ENCODE measurements around the gene ARL13B. TPM values are rescaled to one million over a fixed set of nuclear protein-coding genes. Genes with fewer than 3 reads are reported as not detected.
A peak's percentile ranks its signal among the peaks of the same experiment; 100 is the strongest.

Gene ARL13B
- total and polyA plus RNA-seq, 2 donors (not counting 1 experiment from before 2014, with no cell fraction given), result 1.3 to 12.9 TPM

DNA sequence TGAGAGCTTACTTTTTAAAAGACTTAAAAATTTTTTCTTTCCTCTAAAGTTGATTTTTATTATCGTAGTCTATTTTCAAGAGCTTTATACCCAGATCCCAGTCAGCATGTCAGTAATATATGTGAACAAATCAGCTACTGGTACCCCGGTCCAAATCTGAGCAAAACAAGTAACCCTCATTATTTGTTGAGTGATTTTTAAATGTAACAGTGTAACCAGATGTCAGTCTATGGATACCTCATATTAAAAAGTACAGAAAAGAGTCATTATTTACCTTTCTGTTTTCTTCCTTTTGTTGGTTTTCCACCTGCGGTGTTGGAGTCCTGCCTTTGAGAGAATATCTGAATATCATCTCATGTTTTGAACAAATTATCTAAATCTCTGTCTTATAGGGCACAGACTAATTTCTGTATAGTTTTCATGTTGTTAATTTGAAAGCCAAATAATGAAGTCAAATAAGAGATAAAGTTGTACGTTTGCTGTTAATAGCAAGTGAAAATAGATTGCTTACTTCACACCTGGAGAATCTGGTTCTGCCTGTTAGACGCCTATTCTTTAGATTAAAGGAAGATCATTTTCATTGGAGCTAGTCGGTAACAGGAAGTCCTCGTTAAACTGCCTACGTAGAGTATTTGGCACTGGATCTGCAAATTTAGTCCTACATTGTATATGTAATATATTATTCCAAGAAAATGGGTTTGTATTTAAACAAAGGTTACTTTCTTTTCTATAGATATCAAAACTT, 48.3 kb downstream of the ARL13B start, which contains the start of gene STX19:
Gene STX19, minus strand, starts transcription at position 505 of the 745 bp plus-strand sequence. CDS start 13,328 bp downstream, outside the sequence.
- no peaks in the 10 kb centered on the region for H3K36me3 ChIP-seq (replicated peaks in 1 of 2; ENCODE audit: control extremely low read depth in 1 of 2, control insufficient read depth in 1 of 2, extremely low read depth in 1 of 2, insufficient read depth in 2 of 2, low read length in 1 of 2)
- intact Hi-C loops (cut with micrococcal nuclease), result no loop called here
- H3K4me1 ChIP-seq (ENCODE audit: control insufficient read depth in 2 of 2, insufficient read depth in 2 of 2, low read length in 2 of 2), result no peaks in the 10 kb centered on the region
- 100% methylated on average over 1 of the region's 8 CpGs for WGBS (ENCODE audit: insufficient coverage)
- no peak within 1 kb of the TSS for H2AFZ ChIP-seq (ENCODE audit: insufficient read depth, low read depth, low read length, poor library complexity, severe bottlenecking)
- no peak within 1 kb of the TSS for H3K9ac ChIP-seq (ENCODE audit: low read length)
- H3K9me3 ChIP-seq (ENCODE audit: control extremely low read depth in 1 of 3, control insufficient read depth in 2 of 3, insufficient read depth in 1 of 3, low read length in 2 of 3), result no peaks in the 10 kb centered on the region
- Mint-ChIP-seq H3K27ac (no peak within 1 kb of the TSS), H3K27me3 (no peaks in the 10 kb centered on the region), H3K4me1 (no peaks in the 10 kb centered on the region), H3K9me3 (ENCODE audit: insufficient read depth) (no peaks in the 10 kb centered on the region), H3K4me3 (no peak within 1 kb of the TSS)
- no peaks in the 10 kb centered on the region for H3K27me3 ChIP-seq (replicated peaks in 1 of 4; ENCODE audit: control extremely low read depth in 1 of 4, control insufficient read depth in 3 of 4, insufficient read depth in 4 of 4, low read length in 3 of 4)
- H3K4me3 ChIP-seq (ENCODE audit: control extremely low read depth in 1 of 5, extremely low read depth in 1 of 5, insufficient read depth in 1 of 5, low read depth in 2 of 5, low read length in 4 of 5), result no peak within 1 kb of the TSS
- no peak for TF ChIP-seq EZH2 (IDR thresholded peaks at IDR 0.05; ENCODE audit: borderline replicate concordance, insufficient read depth, low read depth, low read length, poor library complexity, severe bottlenecking)
- no peak for TF ChIP-seq CTCF (IDR thresholded peaks at IDR 0.05)
- no peaks in the 10 kb centered on the region for H4K20me1 ChIP-seq (ENCODE audit: control insufficient read depth, insufficient read depth, low read length, poor library complexity, severe bottlenecking)
- no peak within 1 kb of the TSS for H3K4me2 ChIP-seq (replicated peaks; ENCODE audit: low read depth, low read length, poor library complexity, severe bottlenecking)
- DNase-seq (no peak), ATAC-seq (ENCODE audit: low read depth) (no peak)
- ChIA-PET POLR2A (no interaction called here), CTCF (interaction anchor here (0.8 kb wide), 1 partner anchor 23 kb away, joined by 3 read pairs; no protein-coding TSS in a partner anchor)
- H3K79me2 ChIP-seq (ENCODE audit: control insufficient read depth, insufficient read depth, low read length), result no peaks in the 10 kb centered on the region
- no peak within 1 kb of the TSS for H3K27ac ChIP-seq (ENCODE audit: low read length in 2 of 2)

DNA sequence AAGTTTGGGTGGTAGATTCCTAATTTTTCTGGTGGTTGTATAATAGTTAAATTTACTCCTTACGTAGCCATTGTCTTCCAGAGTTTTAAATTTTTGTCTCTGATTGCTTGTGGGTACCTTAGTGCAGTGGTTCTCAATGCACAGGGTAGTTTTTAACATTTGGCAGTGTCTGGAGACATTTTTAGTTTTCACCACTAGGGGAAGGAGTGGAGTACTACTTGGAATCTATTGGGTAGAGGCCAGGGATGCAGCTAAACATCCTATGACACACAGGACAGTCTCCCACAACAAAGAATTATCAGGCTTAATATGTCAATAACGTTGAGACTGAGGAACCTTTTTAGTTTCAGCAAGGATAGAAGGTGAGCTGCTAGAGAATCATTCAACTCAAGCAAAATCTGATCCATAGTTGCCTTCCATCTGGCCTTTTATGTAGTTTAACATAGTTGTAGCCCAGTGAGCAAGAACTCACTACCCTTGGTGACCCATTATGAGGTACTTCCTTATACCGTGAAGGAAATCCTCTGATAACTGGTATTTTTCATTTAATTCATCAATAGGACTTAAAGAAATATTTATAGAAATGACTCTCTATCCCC, 57.1 kb downstream of the ARL13B start:
- H3K27ac ChIP-seq (ENCODE audit: low read length in 2 of 2), result no peak overlapping the region
- ChIA-PET CTCF (interaction anchor here (1.0 to 2.1 kb wide), 4 partner anchors 11 to 33 kb away, joined by 3 to 10 read pairs (median 5); partner anchors contain the start of genes DHFR2 and NSUN3), POLR2A (no interaction called here)
- H3K9ac ChIP-seq (ENCODE audit: low read length), result no peak overlapping the region
- H3K4me3 ChIP-seq (ENCODE audit: control extremely low read depth in 1 of 5, extremely low read depth in 1 of 5, insufficient read depth in 1 of 5, low read depth in 2 of 5, low read length in 4 of 5), result no peak overlapping the region
- no CpG with 5 or more reads among the region's 3 CpGs for whole genome bisulfite sequencing (ENCODE audit: insufficient coverage)
- Mint-ChIP-seq H3K9me3 (ENCODE audit: insufficient read depth) (no peaks in the 10 kb centered on the region), H3K4me3 (no peak overlapping the region), H3K4me1 (no peaks in the 10 kb centered on the region), H3K27ac (no peak overlapping the region), H3K27me3 (no peaks in the 10 kb centered on the region)
- no peak overlapping the region for H3K4me2 ChIP-seq (replicated peaks; ENCODE audit: low read depth, low read length, poor library complexity, severe bottlenecking)
- no peaks in the 10 kb centered on the region for H3K27me3 ChIP-seq (replicated peaks in 1 of 4; ENCODE audit: control extremely low read depth in 1 of 4, control insufficient read depth in 3 of 4, insufficient read depth in 4 of 4, low read length in 3 of 4)
- DNase-seq, result no peak
- H3K4me1 ChIP-seq (ENCODE audit: control insufficient read depth in 2 of 2, insufficient read depth in 2 of 2, low read length in 2 of 2), result no peaks in the 10 kb centered on the region
- TF ChIP-seq EZH2 (IDR thresholded peaks at IDR 0.05; ENCODE audit: borderline replicate concordance, insufficient read depth, low read depth, low read length, poor library complexity, severe bottlenecking), result no peak
- TF ChIP-seq CTCF (IDR thresholded peaks at IDR 0.05), result peak; percentile 50
- intact Hi-C loops (cut with micrococcal nuclease), result no loop called here
- H4K20me1 ChIP-seq (ENCODE audit: control insufficient read depth, insufficient read depth, low read length, poor library complexity, severe bottlenecking), result no peaks in the 10 kb centered on the region
- no peaks in the 10 kb centered on the region for H3K9me3 ChIP-seq (ENCODE audit: control extremely low read depth in 1 of 3, control insufficient read depth in 2 of 3, insufficient read depth in 1 of 3, low read length in 2 of 3)
- ATAC-seq (ENCODE audit: low read depth), result peak; percentile 17
- H3K79me2 ChIP-seq (ENCODE audit: control insufficient read depth, insufficient read depth, low read length), result no peaks in the 10 kb centered on the region
- no peaks in the 10 kb centered on the region for H3K36me3 ChIP-seq (replicated peaks in 1 of 2; ENCODE audit: control extremely low read depth in 1 of 2, control insufficient read depth in 1 of 2, extremely low read depth in 1 of 2, insufficient read depth in 2 of 2, low read length in 1 of 2)
- H2AFZ ChIP-seq (ENCODE audit: insufficient read depth, low read depth, low read length, poor library complexity, severe bottlenecking), result no peak overlapping the region
